Panc1 (cell line): ENCODE results near the gene MNAT1. TPM values are rescaled to one million over a fixed set of nuclear protein-coding genes. Genes with fewer than 3 reads are reported as not detected.

Experiments used
- ATAC-seq: fragments of 200-7000 bp; cut with Tn5 transposase; 2 replicates; pipeline ENCODE4 v1.9.1; 2020; ENCODE audit warnings: mild to moderate bottlenecking, moderate library complexity
- BruUV-seq: library from RNA; stranded (reverse); fragments of 400-500 nt; replicated peaks from 2 replicates; lab custom pipeline; 2021; lab: Mats Ljungman, UMichigan
- CTCF ChIA-PET: fragments of 300-600 bp; sonication (Branson Sonifier 250); formaldehyde crosslinking; loops from one replicate; lab custom pipeline; 2022; ENCODE audit warnings: antibody characterized with exemption; lab: Charles Lee
- POLR2A ChIA-PET: fragments of 300-600 bp; sonication (Branson Sonifier 250); formaldehyde crosslinking; loops from one replicate; lab custom pipeline; 2022; ENCODE audit warnings: antibody characterized with exemption; lab: Charles Lee
- DNase-seq: peaks from one replicate; pipeline ENCODE4 v3.0.0-alpha.2; 2010; ENCODE audit warnings: low read depth, low spot score
- H3K27ac ChIP-seq: 2 replicates; pipeline ENCODE4 v1.5.1; 2011; ENCODE audit warnings: mild to moderate bottlenecking, low read length, inconsistent platforms
- H3K27me3 ChIP-seq: fragments of 200-500 bp; sonication (Bioruptor generic); 2 replicates; pipeline ENCODE4 v1.6.0; 2014; ENCODE audit warnings: low read length, inconsistent platforms; ENCODE audit not compliant: control insufficient read depth, insufficient read depth
- H3K36me3 ChIP-seq: fragments of 200-500 bp; sonication (Bioruptor generic); 2 replicates; pipeline ENCODE4 v1.5.1; 2014; ENCODE audit warnings: inconsistent platforms, mild to moderate bottlenecking, low read length, moderate library complexity; ENCODE audit not compliant: control insufficient read depth, insufficient read depth
- H3K4me1 ChIP-seq: 2 replicates; pipeline ENCODE4 v1.5.1; 2011; ENCODE audit warnings: inconsistent platforms, mild to moderate bottlenecking, low read length, moderate library complexity; ENCODE audit not compliant: control insufficient read depth, insufficient read depth
- H3K4me3 ChIP-seq, 2 experiments: 2 replicates each; pipeline ENCODE4 v1.5.1; 2011 to 2012; ENCODE audit warnings: low read depth in 2 of 2, low read length in 2 of 2, mild to moderate bottlenecking in 2 of 2, inconsistent platforms in 1 of 2, moderate library complexity in 1 of 2
- H3K9me3 ChIP-seq: fragments of 200-500 bp; sonication (Bioruptor generic); 2 replicates; pipeline ENCODE4 v1.5.1; 2014; ENCODE audit warnings: low read depth, mild to moderate bottlenecking, inconsistent platforms, low read length, moderate library complexity; ENCODE audit not compliant: control insufficient read depth, insufficient read depth
- POLR2AphosphoS5 ChIP-seq: IDR thresholded peaks from 2 replicates; pipeline ENCODE4 v1.6.1; 2012; ENCODE audit warnings: mild to moderate bottlenecking, low read depth, low read length, moderate library complexity
- SIN3A ChIP-seq: IDR thresholded peaks from 2 replicates; pipeline ENCODE4 v1.6.1; 2012; ENCODE audit warnings: low read depth, mild to moderate bottlenecking, low read length, moderate library complexity, borderline replicate concordance; ENCODE audit not compliant: insufficient read depth
- TCF7L2 ChIP-seq: IDR thresholded peaks from 2 replicates; pipeline ENCODE4 v1.6.1; 2011; ENCODE audit warnings: mild to moderate bottlenecking, low read depth, low read length, inconsistent platforms
- in situ Hi-C: cut with HindIII; loops from 2 replicates; pipeline ENCODE4 v1.10.0; 2016; ENCODE audit warnings: low sequenced_read_pairs, low pct_unique_long_range_greater_than_20kb
- intact Hi-C: fragments of 100-400 bp; cut with micrococcal nuclease; formaldehyde crosslinking; loops from one replicate; pipeline ENCODE4 v1.10.0; 2022; ENCODE audit not compliant: unreplicated experiment
- total RNA-seq: library from RNA; stranded (reverse); gene quantifications from one replicate; pipeline ENCODE4 v1.2.1, GENCODE V29; 2021; ENCODE audit not compliant: unreplicated experiment
- TF ChIP-seq, protein P1 (sequence below): fragments of 450-650 bp; IDR thresholded peaks from 2 replicates; pipeline ENCODE4 v1.5.1; 2017; ENCODE audit warnings: mild to moderate bottlenecking
- TF ChIP-seq, protein P2 (sequence below), 2 experiments: IDR thresholded peaks; 2 replicates each; pipeline ENCODE4 v1.6.1; 2011 to 2012; ENCODE audit warnings: low read depth in 2 of 2, control low read depth in 1 of 2, low read length in 1 of 2, mild to moderate bottlenecking in 1 of 2, moderate library complexity in 1 of 2; ENCODE audit not compliant: insufficient read depth in 1 of 2

MNAT1 gene
- total RNA-seq, 1 experiment from 2014 or later, result 29.4 TPM

DNA sequence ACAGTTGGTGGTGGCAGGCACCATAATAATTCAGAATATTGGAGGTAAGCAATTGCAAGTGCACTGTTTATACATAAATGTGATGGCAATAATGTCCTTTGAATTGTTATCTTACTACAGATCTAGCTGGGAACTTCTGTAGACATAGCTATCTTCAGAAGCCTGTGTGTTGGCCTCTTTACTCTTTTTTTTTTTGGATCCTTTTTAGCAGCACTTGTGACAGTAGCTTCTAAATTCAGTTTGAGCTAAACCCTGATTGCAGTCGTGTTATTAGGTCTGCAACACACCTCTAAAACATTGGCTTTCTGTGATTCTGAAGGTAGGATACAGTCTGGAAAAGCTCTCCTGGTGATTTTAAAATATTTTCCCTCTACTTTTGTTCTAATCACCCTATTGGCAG, 285.0 kb downstream of the MNAT1 start:
- POLR2A ChIA-PET, result no interaction called here
- no peak for ATAC-seq
- no peak for DNase-seq
- Histone ChIP-seq H3K27ac (no peak overlapping the region), H3K4me3 (no peak overlapping the region), H3K36me3 (no peaks in the 10 kb centered on the region; the same call in 1 of the 2 replicates), H3K4me1 (no peaks in the 10 kb centered on the region), H3K9me3 (no peaks in the 10 kb centered on the region), H3K27me3 (no peaks in the 10 kb centered on the region)
- CTCF ChIA-PET, result no interaction called here
- in situ Hi-C loops, result no loop called here
- BruUV-seq, result no TSS peak
- intact Hi-C loops, result no loop called here
- no peak for TF ChIP-seq TCF7L2
- no peak for TF ChIP-seq POLR2AphosphoS5
- no peak for TF ChIP-seq SIN3A
- TF ChIP-seq, protein P1, sequence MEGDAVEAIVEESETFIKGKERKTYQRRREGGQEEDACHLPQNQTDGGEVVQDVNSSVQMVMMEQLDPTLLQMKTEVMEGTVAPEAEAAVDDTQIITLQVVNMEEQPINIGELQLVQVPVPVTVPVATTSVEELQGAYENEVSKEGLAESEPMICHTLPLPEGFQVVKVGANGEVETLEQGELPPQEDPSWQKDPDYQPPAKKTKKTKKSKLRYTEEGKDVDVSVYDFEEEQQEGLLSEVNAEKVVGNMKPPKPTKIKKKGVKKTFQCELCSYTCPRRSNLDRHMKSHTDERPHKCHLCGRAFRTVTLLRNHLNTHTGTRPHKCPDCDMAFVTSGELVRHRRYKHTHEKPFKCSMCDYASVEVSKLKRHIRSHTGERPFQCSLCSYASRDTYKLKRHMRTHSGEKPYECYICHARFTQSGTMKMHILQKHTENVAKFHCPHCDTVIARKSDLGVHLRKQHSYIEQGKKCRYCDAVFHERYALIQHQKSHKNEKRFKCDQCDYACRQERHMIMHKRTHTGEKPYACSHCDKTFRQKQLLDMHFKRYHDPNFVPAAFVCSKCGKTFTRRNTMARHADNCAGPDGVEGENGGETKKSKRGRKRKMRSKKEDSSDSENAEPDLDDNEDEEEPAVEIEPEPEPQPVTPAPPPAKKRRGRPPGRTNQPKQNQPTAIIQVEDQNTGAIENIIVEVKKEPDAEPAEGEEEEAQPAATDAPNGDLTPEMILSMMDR, result no peak
- TF ChIP-seq, protein P2, sequence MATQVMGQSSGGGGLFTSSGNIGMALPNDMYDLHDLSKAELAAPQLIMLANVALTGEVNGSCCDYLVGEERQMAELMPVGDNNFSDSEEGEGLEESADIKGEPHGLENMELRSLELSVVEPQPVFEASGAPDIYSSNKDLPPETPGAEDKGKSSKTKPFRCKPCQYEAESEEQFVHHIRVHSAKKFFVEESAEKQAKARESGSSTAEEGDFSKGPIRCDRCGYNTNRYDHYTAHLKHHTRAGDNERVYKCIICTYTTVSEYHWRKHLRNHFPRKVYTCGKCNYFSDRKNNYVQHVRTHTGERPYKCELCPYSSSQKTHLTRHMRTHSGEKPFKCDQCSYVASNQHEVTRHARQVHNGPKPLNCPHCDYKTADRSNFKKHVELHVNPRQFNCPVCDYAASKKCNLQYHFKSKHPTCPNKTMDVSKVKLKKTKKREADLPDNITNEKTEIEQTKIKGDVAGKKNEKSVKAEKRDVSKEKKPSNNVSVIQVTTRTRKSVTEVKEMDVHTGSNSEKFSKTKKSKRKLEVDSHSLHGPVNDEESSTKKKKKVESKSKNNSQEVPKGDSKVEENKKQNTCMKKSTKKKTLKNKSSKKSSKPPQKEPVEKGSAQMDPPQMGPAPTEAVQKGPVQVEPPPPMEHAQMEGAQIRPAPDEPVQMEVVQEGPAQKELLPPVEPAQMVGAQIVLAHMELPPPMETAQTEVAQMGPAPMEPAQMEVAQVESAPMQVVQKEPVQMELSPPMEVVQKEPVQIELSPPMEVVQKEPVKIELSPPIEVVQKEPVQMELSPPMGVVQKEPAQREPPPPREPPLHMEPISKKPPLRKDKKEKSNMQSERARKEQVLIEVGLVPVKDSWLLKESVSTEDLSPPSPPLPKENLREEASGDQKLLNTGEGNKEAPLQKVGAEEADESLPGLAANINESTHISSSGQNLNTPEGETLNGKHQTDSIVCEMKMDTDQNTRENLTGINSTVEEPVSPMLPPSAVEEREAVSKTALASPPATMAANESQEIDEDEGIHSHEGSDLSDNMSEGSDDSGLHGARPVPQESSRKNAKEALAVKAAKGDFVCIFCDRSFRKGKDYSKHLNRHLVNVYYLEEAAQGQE (IDR thresholded peaks at IDR 0.05; ENCODE audit: insufficient read depth in 1 of 2, low read depth in 2 of 2, low read length in 1 of 2), result no peak

Other genes with a start within 250 kb of the MNAT1 start
- 0.08 TPM for gene C14orf39, start 248.7 kb upstream of the MNAT1 start, total RNA-seq
- not detected for gene SIX6, start 225.6 kb upstream of the MNAT1 start, total RNA-seq
- 7.4 TPM for gene SIX1, start 85.3 kb upstream of the MNAT1 start, total RNA-seq
- gene SIX4, start 10.4 kb upstream of the MNAT1 start, total RNA-seq, result 17.3 TPM
- gene TRMT5, start 246.3 kb downstream of the MNAT1 start, total RNA-seq, result 14.9 TPM
- gene SLC38A6, start 246.5 kb downstream of the MNAT1 start, total RNA-seq, result 9.3 TPM